Stomach (tissue), 9 donors: Measurements from ENCODE around the gene RFXANK. TPM values are rescaled to one million over a fixed set of nuclear protein-coding genes. Genes with fewer than 3 reads are reported as not detected.

ENCODE experiments used
- DNase-seq, 2 donors: peaks; one replicate each; pipeline versions ENCODE4 v3.0.0 to v3.0.0-alpha.2; 2013 to 2019
- H3K27ac ChIP-seq, 5 donors: fragments of 200-600 bp in 4 of 5; sonication (generic) in 4 of 5; one replicate each; pipeline ENCODE4 v1.5.1; 2013 to 2019; ENCODE audit warnings: mild to moderate bottlenecking in 1 of 5, moderate library complexity in 1 of 5
- H3K27me3 ChIP-seq, 3 donors: fragments of 200-600 bp; sonication (generic); one replicate each; pipeline ENCODE4 v1.5.1; 2017 to 2019; ENCODE audit warnings: mixed run types in 1 of 3
- H3K36me3 ChIP-seq, 4 donors: fragments of 200-600 bp; sonication (generic); 1 replicate in 3 of 4; 2 replicates in 1 of 4; pipeline ENCODE4 v1.5.1; 2016 to 2019
- H3K4me1 ChIP-seq, 4 donors: fragments of 200-600 bp; sonication (generic); one replicate each; pipeline ENCODE4 v1.5.1; 2016 to 2019
- H3K4me3 ChIP-seq, 4 donors: fragments of 200-600 bp; sonication (generic) in 3 of 4; one replicate each; pipeline ENCODE4 v1.5.1; 2016 to 2019; ENCODE audit warnings: mild to moderate bottlenecking in 1 of 4
- H3K9me3 ChIP-seq, 4 donors: fragments of 200-600 bp; sonication (generic); one replicate each; pipeline ENCODE4 v1.5.1; 2016 to 2019
- CTCF ChIP-seq, 7 experiments: fragments of 450-650 bp in 4 of 7; fragments of 200-600 bp in 3 of 7; sonication (generic) in 3 of 7; IDR thresholded peaks; one replicate each; pipeline ENCODE4 v1.5.1; 2016 to 2019; ENCODE audit warnings: antibody characterized with exemption in 7 of 7, control low read depth in 2 of 7, mild to moderate bottlenecking in 1 of 7
- EP300 ChIP-seq: sonication (generic); formaldehyde crosslinking; IDR thresholded peaks from one replicate; pipeline ENCODE4 v1.6.1; 2017; ENCODE audit warnings: antibody characterized with exemption
- POLR2A ChIP-seq, 4 donors: fragments of 450-650 bp; IDR thresholded peaks; one replicate each; pipeline ENCODE4 v1.6.1; 2016; ENCODE audit warnings: antibody characterized with exemption in 4 of 4, control low read depth in 2 of 4, mild to moderate bottlenecking in 1 of 4, moderate library complexity in 1 of 4
- POLR2AphosphoS5 ChIP-seq, 3 donors: sonication (generic); formaldehyde crosslinking; IDR thresholded peaks; one replicate each; pipeline ENCODE4 v1.6.1; 2016; ENCODE audit warnings: antibody characterized with exemption in 3 of 3
- WGBS, 5 donors: extraction: QIAGEN DNeasy Blood & Tissue Kit in 3 of 5; methylation state at CpG; one replicate each; pipeline versions ENCODE4 v1.1.5 to v1.1.7; 2013 to 2018; 5-methylcytosine and 5-hydroxymethylcytosine counted together
- intact Hi-C: fragments of 100-400 bp; cut with DNase I; formaldehyde crosslinking; loops from one replicate; pipeline ENCODE4 v1.15.1; 2023; ENCODE audit warnings: low total_unique reads
- polyA plus RNA-seq, 3 donors: library from polyadenylated mRNA; stranded (reverse); fragments of 200-250 nt; gene quantifications; one replicate each; pipeline ENCODE4 v1.2.3, GENCODE V29; 2013
- total RNA-seq, 5 donors: library from RNA; depleted of rRNA; stranded (reverse); fragments of >200 nt; gene quantifications; one replicate each; pipeline versions ENCODE4 v1.1.0 to v1.2.3, GENCODE V29; 2014 to 2016
- donor health status: healthy with polysubstance abuse.
- donor health status: Bipolar disorder and iron deficiency.
- donor health status: healthy.

Gene RFXANK
- total and polyA plus RNA-seq, 8 donors, result 17.4 to 145 (median 112) TPM

DNA sequence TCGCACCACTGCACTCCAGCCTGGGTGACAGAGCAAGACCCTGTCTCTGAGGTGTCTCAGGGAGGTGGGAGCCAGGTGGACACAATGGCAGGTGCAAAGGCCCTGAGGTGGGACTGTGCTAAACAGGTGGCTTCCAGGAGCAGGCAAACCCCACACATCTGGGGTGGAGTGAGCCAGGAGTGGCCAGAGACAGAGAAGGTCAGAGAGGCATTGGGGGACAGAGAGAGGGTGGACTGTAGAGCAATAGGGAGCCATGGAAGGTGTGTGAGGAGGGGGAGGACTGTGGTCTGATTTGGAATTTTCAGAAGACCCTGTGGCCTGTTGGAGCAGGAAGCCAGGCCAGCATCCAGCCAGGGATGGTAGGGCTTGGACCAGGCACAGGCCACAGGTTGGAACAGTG is 26.7 kb upstream of the RFXANK start:
- 88 to 100% (median 95%) methylated on average over 1 of the region's 1 CpG for WGBS, 5 donors
- H3K9me3 ChIP-seq, result no peaks in the 10 kb centered on the region
- no peak overlapping the region for H3K27ac ChIP-seq
- H3K4me3 ChIP-seq, result no peak overlapping the region
- H3K36me3 ChIP-seq, result peaks cover 0 to 4% (median 0%) of the 10 kb centered on the region in 4 donors
- H3K4me1 ChIP-seq, result peaks cover 7 to 9% (median 7%) of the 10 kb centered on the region in 4 donors
- intact Hi-C loops, result no loop called here
- TF ChIP-seq POLR2A (IDR thresholded peaks at IDR 0.05) (no peak), CTCF (IDR thresholded peaks at IDR 0.05) (no peak), POLR2AphosphoS5 (IDR thresholded peaks at IDR 0.05) (no peak), EP300 (no peak)
- peaks cover 0 to 6% (median 0%) of the 10 kb centered on the region in 3 donors for H3K27me3 ChIP-seq
- no peak for DNase-seq

DNA sequence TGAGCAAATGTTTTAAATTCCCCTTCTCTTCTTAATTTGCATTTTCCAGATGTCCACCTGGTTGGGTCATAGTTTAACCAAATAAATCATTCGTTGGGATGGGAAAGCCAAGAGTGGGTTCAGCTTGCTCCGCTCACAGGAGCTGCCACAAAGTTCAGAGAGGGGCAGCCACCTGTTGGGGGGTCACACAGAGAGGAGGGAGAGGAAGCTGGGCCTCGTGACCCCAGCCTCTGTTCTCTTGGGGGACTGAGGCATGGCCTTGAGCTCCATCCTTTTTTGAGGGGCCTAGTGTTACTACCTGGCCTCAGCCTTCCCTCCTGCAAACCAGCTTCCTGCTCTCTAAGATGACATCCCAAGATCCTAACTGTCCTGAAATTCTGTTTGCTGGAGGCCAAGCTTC is 24.4 kb upstream of the RFXANK start:
- 74 to 86% (median 79%) methylated on average over 3 of the region's 3 CpGs for WGBS, 5 donors
- Histone ChIP-seq H3K4me1 (peaks cover 8 to 20% (median 14%) of the 10 kb centered on the region in 4 donors), H3K4me3 (no peak overlapping the region), H3K27ac (no peak overlapping the region), H3K27me3 (peaks cover 0 to 7% (median 0%) of the 10 kb centered on the region in 3 donors), H3K9me3 (no peaks in the 10 kb centered on the region), H3K36me3 (peaks cover 0 to 4% (median 0%) of the 10 kb centered on the region in 4 donors)
- DNase-seq, result no peak
- intact Hi-C loops, result no loop called here
- TF ChIP-seq POLR2A (IDR thresholded peaks at IDR 0.05), result no peak
- TF ChIP-seq CTCF (IDR thresholded peaks at IDR 0.05), result no peak
- TF ChIP-seq POLR2AphosphoS5 (IDR thresholded peaks at IDR 0.05), result no peak
- no peak for TF ChIP-seq EP300

DNA sequence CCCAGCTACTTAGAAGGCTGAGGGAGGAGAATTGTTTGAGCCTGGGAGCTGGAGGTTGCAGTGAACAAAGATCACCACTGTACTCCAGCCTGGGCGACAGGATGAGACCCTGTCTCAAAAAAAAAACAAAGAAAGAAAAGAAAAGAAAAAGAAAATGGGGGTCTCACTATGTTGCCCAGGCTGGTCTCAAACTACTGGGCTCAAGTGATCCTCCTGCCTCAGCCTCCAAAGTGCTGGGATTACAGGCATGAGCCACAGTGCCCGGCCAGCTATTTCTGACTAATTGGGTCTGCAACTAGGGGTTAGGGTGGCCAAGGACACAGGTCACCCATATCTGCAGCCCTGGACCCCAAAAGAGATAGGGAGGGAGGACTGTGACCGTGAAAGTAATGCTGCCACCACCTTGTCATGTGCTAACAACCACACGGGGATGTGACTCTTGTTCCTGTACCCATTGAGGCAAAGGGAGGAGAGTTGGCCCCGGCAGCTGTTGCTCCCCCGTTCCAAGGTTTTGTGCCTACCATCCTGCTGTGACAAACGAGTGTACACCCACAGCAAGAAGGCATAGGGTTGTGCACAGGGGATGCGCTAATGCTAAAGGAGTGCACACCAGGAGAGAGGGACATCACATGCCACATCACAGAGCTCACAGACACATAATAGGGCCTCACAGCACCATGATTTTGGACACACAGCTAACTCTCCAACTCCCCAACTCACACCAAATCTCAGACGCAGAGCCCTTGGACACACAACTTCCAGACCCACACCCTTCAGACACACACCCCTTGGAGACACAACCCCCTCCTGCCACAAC is 22.6 kb upstream of the RFXANK start:
- TF ChIP-seq POLR2AphosphoS5 (IDR thresholded peaks at IDR 0.05) (no peak), CTCF (IDR thresholded peaks at IDR 0.05) (no peak), POLR2A (IDR thresholded peaks at IDR 0.05) (no peak), EP300 (no peak)
- 72 to 82% (median 76%) methylated on average over 5 to 9 of the region's 9 CpGs for WGBS, 5 donors
- DNase-seq, result no peak
- intact Hi-C loops, result no loop called here
- Histone ChIP-seq H3K9me3 (no peaks in the 10 kb centered on the region), H3K36me3 (peaks cover 0 to 4% (median 0%) of the 10 kb centered on the region in 4 donors), H3K4me3 (peak overlapping the region; percentile 28 to 46 (median 30)), H3K4me1 (peaks cover 8 to 21% (median 14%) of the 10 kb centered on the region in 4 donors), H3K27ac (no peak overlapping the region), H3K27me3 (peaks cover 0 to 7% (median 0%) of the 10 kb centered on the region in 3 donors)

DNA sequence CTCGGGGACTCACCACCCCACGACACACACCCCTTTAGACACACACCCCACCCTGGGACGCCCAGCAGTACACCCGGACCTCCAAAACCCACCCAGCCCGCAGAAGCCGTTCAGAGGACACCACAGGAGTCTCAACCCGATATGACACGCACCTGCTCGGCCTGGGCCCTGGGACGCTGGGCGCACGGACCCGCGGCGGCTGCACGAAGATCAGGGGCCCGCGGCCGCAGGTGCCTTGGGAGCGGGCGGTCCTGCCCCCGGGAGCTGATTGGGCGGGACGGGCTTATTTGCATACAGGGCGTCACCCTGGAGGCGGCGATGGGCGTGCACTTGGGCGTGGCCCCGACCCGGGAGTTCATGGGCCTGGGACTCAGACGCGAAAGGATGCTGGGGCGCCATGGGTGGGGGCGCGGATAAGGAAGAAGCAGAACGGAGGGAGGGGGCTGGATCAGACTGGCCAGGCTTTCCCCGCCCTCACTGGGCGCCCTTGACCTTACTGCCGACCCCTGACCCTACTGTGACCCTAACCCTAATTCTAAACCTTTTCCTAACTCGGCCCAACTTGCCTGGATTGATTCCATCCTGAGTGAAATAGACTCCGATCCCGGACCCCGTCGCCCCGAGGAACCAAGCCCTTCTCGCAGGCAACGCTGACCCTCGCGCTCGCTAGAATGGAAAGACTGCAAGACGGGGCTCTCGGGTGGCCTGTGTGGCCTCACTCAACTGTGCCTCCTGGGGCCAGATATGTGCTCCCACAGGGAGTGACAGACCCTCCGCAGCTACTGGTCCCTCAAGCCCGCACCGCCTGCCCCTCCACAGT is 21.8 kb upstream of the RFXANK start, which contains the start of gene MEF2B:
TSS of gene MEF2B (minus strand) at position 211 of the 820 bp plus-strand sequence. CDS start 19,528 bp downstream, outside the sequence.
- peaks cover 8 to 21% (median 14%) of the 10 kb centered on the region in 4 donors for H3K4me1 ChIP-seq
- 11 to 24% (median 15%) methylated on average over 24 to 56 of the region's 56 CpGs for WGBS, 5 donors
- H3K36me3 ChIP-seq, result peaks cover 0 to 1% (median 0%) of the 10 kb centered on the region in 4 donors
- no peaks in the 10 kb centered on the region for H3K9me3 ChIP-seq
- H3K27me3 ChIP-seq, result peaks cover 0 to 7% (median 0%) of the 10 kb centered on the region in 3 donors
- H3K4me3 ChIP-seq, result peak within 1 kb of the TSS; percentile 28 to 46 (median 30)
- peak; percentile 88 to 93 for DNase-seq
- intact Hi-C loops, result no loop called here
- no peak within 1 kb of the TSS for H3K27ac ChIP-seq
- TF ChIP-seq POLR2A (IDR thresholded peaks at IDR 0.05), result no peak
